Measurements from ENCODE around the gene SDC1.

Gene SDC1

GRCh38 chr2:20180676-20181648 lies 44.0 kb downstream of the SDC1 start:
- DNase-seq = no peak

GRCh38 chr2:20179755-20180594 lies 45.0 kb downstream of the SDC1 start:
- DNase-seq = no peak

GRCh38 chr2:20179466-20179754 lies 45.5 kb downstream of the SDC1 start:
- no peak for DNase-seq

GRCh38 chr2:20178666-20179465 lies 46.1 kb downstream of the SDC1 start:
- DNase-seq = no peak

GRCh38 chr2:20178249-20178607 lies 46.7 kb downstream of the SDC1 start:
- DNase-seq = no peak

GRCh38 chr2:20177556-20178248 lies 47.2 kb downstream of the SDC1 start:
- no peak for DNase-seq

GRCh38 chr2:20176760-20177159 lies 48.2 kb downstream of the SDC1 start:
- DNase-seq = no peak

GRCh38 chr2:20175931-20176330 lies 49.0 kb downstream of the SDC1 start:
- no peak for DNase-seq

- no peak for DNase-seq
Measured at GRCh38 chr2:20175267-20175666, 49.7 kb downstream of the SDC1 start.

- DNase-seq = no peak
Measured at GRCh38 chr2:20174410-20174809, 50.5 kb downstream of the SDC1 start.

GRCh38 chr2:20173496-20174402 lies 51.2 kb downstream of the SDC1 start:
- DNase-seq = no peak

GRCh38 chr2:20173064-20173463 lies 51.9 kb downstream of the SDC1 start:
- no peak for DNase-seq

- no peak for DNase-seq
Measured at GRCh38 chr2:20172273-20173055, 52.5 kb downstream of the SDC1 start.

GRCh38 chr2:20171445-20171977 lies 53.4 kb downstream of the SDC1 start:
- DNase-seq = no peak

GRCh38 chr2:20170704-20171250 lies 54.2 kb downstream of the SDC1 start:
- no peak for DNase-seq

- no peak for DNase-seq
Measured at GRCh38 chr2:20169796-20170703, 54.9 kb downstream of the SDC1 start.

GRCh38 chr2:20168727-20169696 lies 55.9 kb downstream of the SDC1 start:
- no peak for DNase-seq

Data from NCI-H187 treated with DMSO at 0.1 percent for 48 hours (cell line).